GM21529 (cell line): Measurements from ENCODE around the gene KAZN.

Source experiments
- ATAC-seq: cut with Tn5 transposase; IDR thresholded peaks from one replicate; pipeline ENCODE4 v1.9.1; 2021; ENCODE audit not compliant: unreplicated experiment

The KAZN gene

GRCh38 chr1:14925336-14926136 lies 327.1 kb downstream of the KAZN start:
- ATAC-seq: no peak

DNA sequence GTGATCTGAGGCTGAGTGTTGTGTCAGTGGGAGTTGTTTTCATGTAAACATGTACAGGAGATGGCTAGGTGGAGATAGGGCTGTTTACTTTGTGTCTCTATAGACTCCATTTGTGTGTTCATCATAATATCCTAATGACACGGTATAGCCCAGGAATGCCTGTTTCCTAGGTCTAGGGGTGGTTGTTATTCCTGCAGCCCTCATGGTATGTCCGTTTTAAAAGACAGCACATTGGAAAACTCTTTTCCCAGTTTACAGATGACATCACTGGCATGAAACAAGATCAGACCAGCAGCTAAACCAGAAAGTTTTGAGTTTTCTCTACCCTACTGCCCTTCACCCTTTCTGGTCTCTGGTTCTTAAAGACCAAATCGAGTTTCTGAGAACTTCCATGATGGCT lies 327.7 kb downstream of the KAZN start:
- no peak for ATAC-seq

DNA sequence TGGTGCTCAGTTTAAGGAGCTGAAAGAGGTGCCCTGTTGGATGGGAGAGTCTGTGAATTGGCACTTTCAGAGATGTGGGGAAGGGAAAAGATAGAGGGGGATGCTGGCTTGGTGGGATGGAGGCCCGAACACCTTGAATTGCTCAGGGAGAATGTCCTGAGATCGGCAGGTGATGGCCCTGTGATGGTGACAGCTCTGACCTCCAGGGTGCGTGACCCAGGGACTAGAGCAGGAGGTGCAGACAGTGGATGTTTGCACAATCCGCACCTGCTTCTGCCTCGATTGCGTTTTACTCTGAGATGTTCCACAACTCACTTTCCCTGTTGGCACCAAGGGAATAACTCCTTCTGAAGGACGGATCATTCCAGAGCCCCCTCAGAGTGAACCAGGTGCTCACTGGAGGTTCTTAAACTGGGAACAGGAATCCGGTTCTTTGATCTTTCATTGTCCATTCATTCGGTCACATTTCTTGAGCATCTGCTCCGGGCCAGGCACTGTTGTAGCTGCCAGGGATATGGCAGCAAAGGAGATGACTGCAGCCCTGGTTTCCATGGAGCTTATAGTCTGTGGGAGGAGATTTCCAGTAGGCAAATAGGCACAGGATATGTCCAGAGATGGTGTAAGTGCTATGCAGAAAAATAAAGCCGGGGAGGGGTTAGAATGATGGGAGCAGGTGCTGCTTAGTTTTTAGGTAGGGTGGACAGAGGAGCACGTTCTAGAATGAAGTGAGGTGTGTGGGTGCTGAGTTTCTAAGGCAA lies 328.5 kb downstream of the KAZN start:
- ATAC-seq: no peak

- ATAC-seq: no peak
These were observed 329.9 kb downstream of the KAZN start for GRCh38 chr1:14928412-14928811.

GRCh38 chr1:14928886-14929546 lies 330.5 kb downstream of the KAZN start:
- ATAC-seq: no peak

GRCh38 chr1:14929547-14930246 lies 331.2 kb downstream of the KAZN start:
- no peak for ATAC-seq

GRCh38 chr1:14930247-14930965 lies 331.9 kb downstream of the KAZN start:
- ATAC-seq: no peak

GRCh38 chr1:14932034-14932638 lies 333.7 kb downstream of the KAZN start:
- no peak for ATAC-seq

DNA sequence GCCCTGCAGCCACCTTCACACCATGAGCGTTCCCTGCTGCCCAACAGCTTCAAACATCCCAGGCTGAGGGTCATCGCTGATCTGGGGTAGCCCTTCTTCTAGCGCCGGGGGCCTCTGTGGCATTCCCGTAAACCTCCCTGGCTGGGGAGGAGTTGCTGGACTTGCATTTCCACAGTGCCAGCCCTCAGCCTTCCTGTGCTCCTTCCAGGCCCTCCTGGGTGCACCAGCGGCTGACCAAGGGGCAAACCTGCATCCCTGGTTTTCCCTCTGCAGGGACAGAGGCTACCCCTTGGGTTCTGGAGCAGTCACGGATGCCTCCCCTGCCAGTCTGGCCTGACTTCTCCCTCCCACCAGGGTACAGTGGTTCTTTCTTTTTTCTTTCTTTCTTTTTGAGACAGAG lies 336.4 kb downstream of the KAZN start:
- ATAC-seq: no peak

DNA sequence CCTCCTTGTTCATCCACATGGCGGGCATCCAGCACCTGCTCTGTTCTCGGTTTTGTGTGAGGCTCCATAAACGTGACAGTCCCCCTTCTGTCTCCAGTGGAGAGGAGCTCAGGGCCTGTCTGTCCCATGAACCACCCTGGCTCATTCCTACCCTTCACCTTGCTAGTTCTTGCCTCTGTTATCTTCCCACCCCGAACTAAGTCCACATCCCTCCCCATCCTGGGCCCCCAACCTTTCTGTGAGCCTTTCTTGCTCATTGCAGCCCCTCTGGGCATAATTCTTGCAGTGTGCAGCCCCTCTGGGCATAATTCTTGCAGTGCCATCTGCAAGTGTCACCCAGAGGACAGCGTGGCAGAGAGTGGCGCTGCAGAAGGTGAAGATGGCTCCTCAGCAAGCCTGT lies 338.3 kb downstream of the KAZN start:
- no peak for ATAC-seq

DNA sequence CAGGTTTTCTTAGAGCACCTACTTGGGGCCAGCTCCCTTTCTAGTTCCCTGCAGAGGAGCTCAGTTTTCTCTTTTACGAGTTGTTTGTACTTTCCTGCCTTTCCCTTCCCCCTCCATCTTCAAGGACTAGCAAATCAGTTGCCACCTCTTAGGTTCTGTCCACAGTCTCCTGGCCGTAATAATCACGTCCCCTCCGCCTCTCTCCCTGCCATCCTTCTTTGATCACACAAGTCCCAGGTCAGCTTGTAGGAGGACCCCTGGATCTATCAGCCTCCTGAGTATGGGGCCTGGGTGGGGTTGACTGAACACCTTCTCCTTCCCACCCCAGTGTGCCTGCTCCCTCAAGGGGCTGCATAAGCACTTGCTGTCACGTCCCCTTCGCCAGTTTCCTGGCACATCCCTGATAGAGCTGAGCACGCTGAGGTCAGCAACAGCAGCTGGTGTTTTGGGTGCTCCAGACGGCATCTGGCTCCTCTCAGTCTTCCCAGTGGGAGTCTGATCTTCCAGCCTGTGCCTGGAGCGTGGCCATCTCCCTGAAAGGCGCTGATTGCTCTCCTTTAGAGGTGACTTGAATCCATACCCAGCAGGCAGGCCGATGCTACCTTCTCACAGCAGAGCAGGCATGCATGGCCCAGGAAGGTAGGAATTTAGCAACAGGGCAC lies 338.9 kb downstream of the KAZN start:
- ATAC-seq: no peak

DNA sequence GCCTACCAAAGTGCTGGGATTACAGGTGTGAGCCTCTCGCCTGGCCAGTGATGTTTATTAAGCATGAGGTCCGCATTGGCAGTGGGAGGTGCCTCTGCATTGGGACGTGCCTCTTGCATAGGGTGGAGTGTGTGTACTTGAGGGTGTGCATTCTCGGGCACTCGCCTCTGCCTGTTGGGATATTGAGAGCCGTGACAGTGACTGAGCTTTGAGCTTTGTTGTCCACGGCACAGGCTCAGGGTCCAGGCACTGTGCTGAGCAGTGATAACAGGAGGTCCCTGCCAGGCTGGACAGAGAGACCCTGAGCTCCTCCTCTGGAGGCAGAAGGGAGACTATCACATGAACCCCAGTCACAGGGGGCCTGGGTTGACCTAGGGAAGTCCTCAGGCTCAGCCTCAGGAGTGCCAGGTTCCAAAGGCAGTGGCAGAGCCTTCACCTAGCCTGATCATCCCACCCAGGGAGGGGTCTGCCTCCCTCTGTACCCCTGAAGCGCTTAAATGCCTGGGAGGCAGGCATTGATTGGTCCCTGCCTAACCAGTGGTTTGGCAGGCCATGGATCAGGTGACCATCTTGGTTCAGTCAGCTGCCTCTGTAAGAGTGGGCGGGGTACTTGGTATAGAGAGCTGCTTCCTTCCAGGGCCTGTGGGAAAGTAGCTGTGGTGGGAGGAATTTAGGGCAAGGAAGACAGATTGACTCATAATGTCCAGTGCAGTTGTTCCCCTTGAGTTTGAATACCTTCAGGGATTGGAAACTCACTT lies 341.2 kb downstream of the KAZN start:
- ATAC-seq: no peak

DNA sequence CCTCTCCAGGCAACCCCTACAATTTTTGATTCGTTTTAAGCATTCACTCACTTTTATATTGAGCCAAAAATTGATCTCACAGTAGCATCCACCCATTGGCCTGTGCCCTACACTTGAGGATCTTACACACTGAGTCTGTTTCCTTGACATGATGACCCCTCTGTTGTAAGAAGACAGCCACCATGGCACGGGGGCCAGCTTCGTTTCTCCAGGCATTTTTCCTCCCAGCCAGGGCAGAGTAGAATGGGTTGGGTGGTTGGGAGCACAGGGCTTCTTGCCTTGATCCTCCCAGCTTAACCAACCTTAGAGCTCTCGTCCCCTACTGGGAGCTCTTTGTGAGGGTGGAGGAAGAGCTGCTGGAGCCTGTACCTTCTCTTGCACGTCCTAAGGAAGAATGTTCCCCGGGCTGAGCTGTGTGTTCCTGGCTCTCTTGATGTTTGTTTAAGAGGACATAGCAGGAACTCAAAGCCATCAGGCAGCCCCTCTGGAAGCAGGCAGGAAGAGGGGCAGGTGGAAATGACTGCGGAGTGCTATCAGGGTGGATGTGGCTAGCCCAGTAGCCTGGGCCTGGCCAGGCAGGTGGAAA lies 341.9 kb downstream of the KAZN start:
- no peak for ATAC-seq

GRCh38 chr1:14941864-14942263 lies 343.4 kb downstream of the KAZN start:
- ATAC-seq: no peak

GRCh38 chr1:14944471-14944985 lies 346.0 kb downstream of the KAZN start:
- no peak for ATAC-seq

DNA sequence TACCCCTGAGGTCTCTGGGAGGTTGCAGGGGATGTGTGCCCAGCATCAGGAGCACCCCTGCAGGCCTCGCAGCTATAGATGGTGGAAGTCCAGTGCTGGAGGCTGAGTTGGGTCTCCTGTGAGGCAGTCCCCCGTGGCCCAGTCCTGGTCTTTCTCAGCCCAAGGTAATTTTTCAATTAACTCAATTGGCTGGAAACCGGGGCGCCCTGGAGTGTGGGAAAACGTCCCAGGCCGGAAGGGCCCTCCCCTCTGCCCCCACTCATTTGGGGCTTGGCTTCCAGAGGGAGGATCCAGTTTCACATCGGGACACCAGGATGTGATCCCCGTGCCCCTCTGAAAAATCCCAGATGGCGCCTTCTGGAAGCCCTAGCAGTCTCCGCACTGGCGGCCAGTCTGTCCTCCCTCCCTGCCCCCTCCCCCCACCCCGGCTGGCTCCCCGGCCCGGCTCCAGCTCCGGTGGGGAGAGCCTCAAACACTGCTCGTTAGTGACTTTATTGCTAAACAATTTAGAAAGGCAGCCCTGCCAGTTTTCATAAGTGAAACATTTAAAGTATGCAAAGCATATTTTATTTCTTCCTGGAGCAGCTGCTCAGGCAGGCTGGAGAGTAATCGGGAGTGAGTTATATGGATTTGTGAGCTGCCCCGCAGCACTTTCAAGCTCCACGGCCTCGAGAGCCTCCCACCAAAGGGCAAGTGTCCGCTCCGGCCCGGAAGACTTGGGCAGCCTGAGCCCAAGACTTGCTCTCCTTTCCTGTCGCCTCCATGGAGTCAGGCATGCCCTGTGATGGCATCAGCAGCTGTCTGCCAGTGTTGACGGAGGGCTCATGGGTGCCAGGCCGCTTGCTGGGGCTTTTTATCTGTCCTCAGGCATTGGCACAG lies 346.9 kb downstream of the KAZN start:
- no peak for ATAC-seq

DNA sequence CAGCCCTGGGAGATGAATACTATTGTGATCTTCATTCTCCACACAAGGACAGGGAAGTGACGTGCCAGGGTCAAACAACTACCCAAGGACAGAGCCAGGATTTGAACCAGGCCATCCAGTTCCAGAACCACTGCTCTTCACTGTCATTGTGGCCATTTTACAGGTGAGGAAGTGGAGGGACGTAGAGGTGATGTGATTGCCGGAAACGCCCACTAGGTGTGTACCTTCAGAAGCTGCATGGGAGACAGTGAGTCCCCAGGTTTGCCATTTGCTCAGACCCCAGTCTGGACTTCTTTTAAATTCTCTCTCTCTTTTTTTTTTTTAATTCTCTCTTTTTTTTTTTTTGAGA lies 347.5 kb downstream of the KAZN start:
- no peak for ATAC-seq
